ENCODE measurements around the gene ANTXR1. TPM values are rescaled to one million over a fixed set of nuclear protein-coding genes. Genes with fewer than 3 reads are reported as not detected.

The ANTXR1 gene
- total RNA-seq, 4 donors from 2014 or later, result 63.0 to 134 (median 113) TPM

GRCh38 chr2:69205491-69205890 lies 192.5 kb downstream of the ANTXR1 start:
- Histone ChIP-seq H3K36me3 (no peaks in the 10 kb centered on the region), H3K4me3 (no peak overlapping the region), H3K27ac (peak overlapping the region; percentile 72 to 86), H3K4me1 (peaks cover 0 to 4% of the 10 kb centered on the region in 2 donors), H3K27me3 (no peaks in the 10 kb centered on the region), H3K9me3 (no peaks in the 10 kb centered on the region)
- no peak for DNase-seq
- intact Hi-C loops (cut with DNase I; ENCODE audit: low total_unique reads), result no loop called here
- TF ChIP-seq CTCF (IDR thresholded peaks at IDR 0.05) (no peak), POLR2A (IDR thresholded peaks at IDR 0.05) (no peak)

- Histone ChIP-seq H3K9me3 (no peaks in the 10 kb centered on the region), H3K27me3 (no peaks in the 10 kb centered on the region)
Observed at GRCh38 chr2:69208023-69208595, 195.1 kb downstream of the ANTXR1 start.

GRCh38 chr2:69209482-69209881 lies 196.5 kb downstream of the ANTXR1 start:
- Histone ChIP-seq H3K27me3 (no peaks in the 10 kb centered on the region), H3K36me3 (no peaks in the 10 kb centered on the region), H3K4me1 (no peaks in the 10 kb centered on the region), H3K4me3 (no peak overlapping the region), H3K9me3 (no peaks in the 10 kb centered on the region), H3K27ac (no peak overlapping the region)
- DNase-seq, result no peak
- intact Hi-C loops (cut with DNase I; ENCODE audit: low total_unique reads), result no loop called here
- TF ChIP-seq POLR2A (IDR thresholded peaks at IDR 0.05) (no peak), CTCF (IDR thresholded peaks at IDR 0.05) (no peak)

More at GRCh38 chr2:69208023-69208595, 195.1 kb downstream of the ANTXR1 start:
- Histone ChIP-seq H3K36me3 (no peaks in the 10 kb centered on the region), H3K4me1 (no peaks in the 10 kb centered on the region), H3K4me3 (no peak overlapping the region), H3K27ac (peak overlapping the region in 1 of 2 donors; percentile 5)
- TF ChIP-seq CTCF (IDR thresholded peaks at IDR 0.05) (peak in 1 of 4 experiments; percentile 9), POLR2A (IDR thresholded peaks at IDR 0.05) (no peak)
- no peak for DNase-seq
- intact Hi-C loops (cut with DNase I; ENCODE audit: low total_unique reads), result no loop called here

GRCh38 chr2:69210385-69210784 lies 197.4 kb downstream of the ANTXR1 start:
- Histone ChIP-seq H3K4me1 (no peaks in the 10 kb centered on the region), H3K27me3 (no peaks in the 10 kb centered on the region), H3K36me3 (no peaks in the 10 kb centered on the region), H3K4me3 (no peak overlapping the region), H3K27ac (no peak overlapping the region), H3K9me3 (no peaks in the 10 kb centered on the region)
- TF ChIP-seq POLR2A (IDR thresholded peaks at IDR 0.05), result no peak
- no peak for TF ChIP-seq CTCF (IDR thresholded peaks at IDR 0.05)
- intact Hi-C loops (cut with DNase I; ENCODE audit: low total_unique reads), result no loop called here
- no peak for DNase-seq

- no peaks in the 10 kb centered on the region for H3K9me3 ChIP-seq
- H3K4me1 ChIP-seq, result no peaks in the 10 kb centered on the region
- no peak overlapping the region for H3K27ac ChIP-seq
- no peak for DNase-seq
- no peaks in the 10 kb centered on the region for H3K36me3 ChIP-seq
- intact Hi-C loops (cut with DNase I; ENCODE audit: low total_unique reads), result no loop called here
- TF ChIP-seq CTCF (IDR thresholded peaks at IDR 0.05), result no peak
- TF ChIP-seq POLR2A (IDR thresholded peaks at IDR 0.05), result no peak
- H3K27me3 ChIP-seq, result no peaks in the 10 kb centered on the region
- H3K4me3 ChIP-seq, result no peak overlapping the region
Observed at GRCh38 chr2:69211048-69211447, 198.1 kb downstream of the ANTXR1 start.

Data from uterus (tissue), 4 donors.